ENCODE measurements around the gene HDAC11. TPM values are rescaled to one million over a fixed set of nuclear protein-coding genes. Genes with fewer than 3 reads are reported as not detected.

HDAC11 gene
- total RNA-seq, 1 experiment from 2014 or later = 12.0 TPM

DNA sequence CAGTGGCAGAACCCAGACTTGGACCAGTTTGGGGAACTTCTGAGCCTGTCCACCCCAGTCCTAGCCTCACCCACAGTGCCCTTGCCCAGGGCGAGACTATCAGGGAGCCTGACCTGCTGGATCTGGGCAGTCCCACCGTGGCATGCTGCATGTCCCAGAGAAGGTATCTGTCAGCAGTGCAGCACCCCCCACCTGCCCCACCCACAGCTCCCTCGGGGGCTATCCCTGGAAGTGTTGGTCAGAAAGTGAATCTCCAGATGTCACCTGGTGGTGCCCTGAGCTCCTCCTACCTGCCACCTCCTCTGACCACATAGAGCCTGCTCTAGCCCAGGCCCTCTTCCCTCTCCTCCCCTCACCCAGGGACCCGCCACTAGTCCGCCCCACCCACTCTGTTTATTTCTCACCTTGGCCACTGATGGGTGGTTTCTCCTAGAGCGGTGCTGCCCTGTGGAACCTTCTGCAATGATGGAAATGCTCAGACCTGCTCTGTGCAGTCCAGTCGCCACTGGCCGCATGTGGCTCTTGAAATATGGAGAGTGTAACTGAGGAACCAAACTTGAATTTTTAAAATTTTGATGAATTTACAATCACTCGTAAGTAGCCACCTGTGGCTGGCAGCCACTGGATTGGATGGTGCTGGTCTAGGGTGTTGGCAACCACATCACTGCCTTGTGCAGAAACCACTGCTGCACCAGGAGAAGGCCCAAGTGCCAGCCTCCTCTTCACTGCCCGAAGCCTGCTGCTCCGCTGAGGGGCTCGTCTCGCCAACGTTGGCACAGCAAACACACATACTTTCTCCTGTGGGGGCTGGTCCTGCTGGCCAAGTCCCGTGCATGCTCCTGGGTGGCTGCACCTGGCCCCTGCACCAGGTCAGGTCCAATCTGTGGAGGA lies 13.1 kb downstream of the HDAC11 start:
- CTCF ChIA-PET = interaction anchor here (0.6 to 1.4 kb wide), 2 partner anchors 9 to 155 kb away, joined by 3 to 9 read pairs; no protein-coding TSS in a partner anchor
- TF ChIP-seq SP1 (CRISPR knock-in tag; conservative IDR thresholded peaks at IDR 0.05) = no peak
- TF ChIP-seq, protein P1, sequence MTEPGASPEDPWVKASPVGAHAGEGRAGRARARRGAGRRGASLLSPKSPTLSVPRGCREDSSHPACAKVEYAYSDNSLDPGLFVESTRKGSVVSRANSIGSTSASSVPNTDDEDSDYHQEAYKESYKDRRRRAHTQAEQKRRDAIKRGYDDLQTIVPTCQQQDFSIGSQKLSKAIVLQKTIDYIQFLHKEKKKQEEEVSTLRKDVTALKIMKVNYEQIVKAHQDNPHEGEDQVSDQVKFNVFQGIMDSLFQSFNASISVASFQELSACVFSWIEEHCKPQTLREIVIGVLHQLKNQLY (CRISPR knock-in tag; IDR thresholded peaks at IDR 0.05) = no peak
- no peak for TF ChIP-seq FOXJ3 (CRISPR knock-in tag; IDR thresholded peaks at IDR 0.05; ENCODE audit: borderline replicate concordance)
- no peak for TF ChIP-seq MXD4 (CRISPR knock-in tag; IDR thresholded peaks at IDR 0.05; ENCODE audit: borderline replicate concordance)
- TF ChIP-seq NR1H2 (CRISPR knock-in tag; IDR thresholded peaks at IDR 0.05) = no peak
- TF ChIP-seq, protein P2, sequence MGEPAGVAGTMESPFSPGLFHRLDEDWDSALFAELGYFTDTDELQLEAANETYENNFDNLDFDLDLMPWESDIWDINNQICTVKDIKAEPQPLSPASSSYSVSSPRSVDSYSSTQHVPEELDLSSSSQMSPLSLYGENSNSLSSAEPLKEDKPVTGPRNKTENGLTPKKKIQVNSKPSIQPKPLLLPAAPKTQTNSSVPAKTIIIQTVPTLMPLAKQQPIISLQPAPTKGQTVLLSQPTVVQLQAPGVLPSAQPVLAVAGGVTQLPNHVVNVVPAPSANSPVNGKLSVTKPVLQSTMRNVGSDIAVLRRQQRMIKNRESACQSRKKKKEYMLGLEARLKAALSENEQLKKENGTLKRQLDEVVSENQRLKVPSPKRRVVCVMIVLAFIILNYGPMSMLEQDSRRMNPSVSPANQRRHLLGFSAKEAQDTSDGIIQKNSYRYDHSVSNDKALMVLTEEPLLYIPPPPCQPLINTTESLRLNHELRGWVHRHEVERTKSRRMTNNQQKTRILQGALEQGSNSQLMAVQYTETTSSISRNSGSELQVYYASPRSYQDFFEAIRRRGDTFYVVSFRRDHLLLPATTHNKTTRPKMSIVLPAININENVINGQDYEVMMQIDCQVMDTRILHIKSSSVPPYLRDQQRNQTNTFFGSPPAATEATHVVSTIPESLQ (CRISPR knock-in tag; IDR thresholded peaks at IDR 0.05) = no peak
- POLR2A ChIA-PET = no interaction called here
- Mint-ChIP-seq H3K36me3 (no peaks in the 10 kb centered on the region), H3K27me3 (ENCODE audit: low read depth) (no peaks in the 10 kb centered on the region; the same call in 1 of the 2 replicates), H3K4me1 (peaks cover 6% of the 10 kb centered on the region; the same call in 1 of the 2 replicates), H3K9me3 (no peaks in the 10 kb centered on the region), H3K4me3 (no peak overlapping the region), H3K27ac (no peak overlapping the region)
- ATAC-seq (no peak), DNase-seq (ENCODE audit: low spot score) (no peak)

DNA sequence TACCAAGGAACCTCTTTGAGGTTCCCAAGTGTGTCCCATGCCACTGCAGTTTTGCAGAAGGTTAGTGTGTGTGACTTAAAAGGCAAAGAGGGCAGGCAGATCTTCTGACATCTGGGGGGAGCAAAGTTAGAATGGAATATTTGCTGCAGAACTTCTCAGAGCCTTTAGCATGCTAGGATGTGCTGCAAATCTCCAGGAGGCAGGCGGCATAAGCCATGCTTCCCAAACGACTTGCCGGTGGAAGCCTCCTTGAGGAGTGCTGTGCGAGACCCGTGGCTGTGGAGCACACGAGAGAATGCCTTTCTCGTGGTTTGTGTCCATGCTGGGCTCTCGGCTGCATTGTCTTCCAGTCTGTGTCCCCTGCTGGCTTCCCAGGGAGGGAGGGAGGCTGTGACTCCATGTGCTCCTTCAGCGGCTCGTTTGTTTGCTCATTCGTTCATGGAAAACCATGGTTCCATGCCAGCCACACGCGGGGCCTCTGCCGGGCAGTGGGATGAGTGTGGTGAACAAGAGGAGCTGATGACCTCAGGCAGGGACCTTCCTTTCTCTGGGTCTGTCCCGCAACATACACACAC lies 13.8 kb downstream of the HDAC11 start:
- H3K27me3 Mint-ChIP-seq (ENCODE audit: low read depth) = no peaks in the 10 kb centered on the region; the same call in 1 of the 2 replicates
- H3K27ac Mint-ChIP-seq = no peak overlapping the region
- H3K9me3 Mint-ChIP-seq = no peaks in the 10 kb centered on the region
- no peaks in the 10 kb centered on the region for H3K36me3 Mint-ChIP-seq
- TF ChIP-seq CREB1 (CRISPR knock-in tag; IDR thresholded peaks at IDR 0.05) = no peak
- TF ChIP-seq, protein P3, sequence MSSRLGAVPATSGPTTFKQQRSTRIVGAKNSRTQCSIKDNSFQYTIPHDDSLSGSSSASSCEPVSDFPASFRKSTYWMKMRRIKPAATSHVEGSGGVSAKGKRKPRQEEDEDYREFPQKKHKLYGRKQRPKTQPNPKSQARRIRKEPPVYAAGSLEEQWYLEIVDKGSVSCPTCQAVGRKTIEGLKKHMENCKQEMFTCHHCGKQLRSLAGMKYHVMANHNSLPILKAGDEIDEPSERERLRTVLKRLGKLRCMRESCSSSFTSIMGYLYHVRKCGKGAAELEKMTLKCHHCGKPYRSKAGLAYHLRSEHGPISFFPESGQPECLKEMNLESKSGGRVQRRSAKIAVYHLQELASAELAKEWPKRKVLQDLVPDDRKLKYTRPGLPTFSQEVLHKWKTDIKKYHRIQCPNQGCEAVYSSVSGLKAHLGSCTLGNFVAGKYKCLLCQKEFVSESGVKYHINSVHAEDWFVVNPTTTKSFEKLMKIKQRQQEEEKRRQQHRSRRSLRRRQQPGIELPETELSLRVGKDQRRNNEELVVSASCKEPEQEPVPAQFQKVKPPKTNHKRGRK (CRISPR knock-in tag; IDR thresholded peaks at IDR 0.05; ENCODE audit: borderline replicate concordance) = no peak
- no peak for TF ChIP-seq ZNF232 (CRISPR knock-in tag; IDR thresholded peaks at IDR 0.05)
- no peak for TF ChIP-seq CREM (CRISPR knock-in tag; IDR thresholded peaks at IDR 0.05)
- no peak for TF ChIP-seq JAZF1 (CRISPR knock-in tag; IDR thresholded peaks at IDR 0.05)
- TF ChIP-seq ELF4 (CRISPR knock-in tag; IDR thresholded peaks at IDR 0.05; ENCODE audit: low read depth) = no peak
- TF ChIP-seq, protein P4, sequence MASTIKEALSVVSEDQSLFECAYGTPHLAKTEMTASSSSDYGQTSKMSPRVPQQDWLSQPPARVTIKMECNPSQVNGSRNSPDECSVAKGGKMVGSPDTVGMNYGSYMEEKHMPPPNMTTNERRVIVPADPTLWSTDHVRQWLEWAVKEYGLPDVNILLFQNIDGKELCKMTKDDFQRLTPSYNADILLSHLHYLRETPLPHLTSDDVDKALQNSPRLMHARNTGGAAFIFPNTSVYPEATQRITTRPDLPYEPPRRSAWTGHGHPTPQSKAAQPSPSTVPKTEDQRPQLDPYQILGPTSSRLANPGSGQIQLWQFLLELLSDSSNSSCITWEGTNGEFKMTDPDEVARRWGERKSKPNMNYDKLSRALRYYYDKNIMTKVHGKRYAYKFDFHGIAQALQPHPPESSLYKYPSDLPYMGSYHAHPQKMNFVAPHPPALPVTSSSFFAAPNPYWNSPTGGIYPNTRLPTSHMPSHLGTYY (CRISPR knock-in tag; IDR thresholded peaks at IDR 0.05) = no peak
- TF ChIP-seq, protein P5, sequence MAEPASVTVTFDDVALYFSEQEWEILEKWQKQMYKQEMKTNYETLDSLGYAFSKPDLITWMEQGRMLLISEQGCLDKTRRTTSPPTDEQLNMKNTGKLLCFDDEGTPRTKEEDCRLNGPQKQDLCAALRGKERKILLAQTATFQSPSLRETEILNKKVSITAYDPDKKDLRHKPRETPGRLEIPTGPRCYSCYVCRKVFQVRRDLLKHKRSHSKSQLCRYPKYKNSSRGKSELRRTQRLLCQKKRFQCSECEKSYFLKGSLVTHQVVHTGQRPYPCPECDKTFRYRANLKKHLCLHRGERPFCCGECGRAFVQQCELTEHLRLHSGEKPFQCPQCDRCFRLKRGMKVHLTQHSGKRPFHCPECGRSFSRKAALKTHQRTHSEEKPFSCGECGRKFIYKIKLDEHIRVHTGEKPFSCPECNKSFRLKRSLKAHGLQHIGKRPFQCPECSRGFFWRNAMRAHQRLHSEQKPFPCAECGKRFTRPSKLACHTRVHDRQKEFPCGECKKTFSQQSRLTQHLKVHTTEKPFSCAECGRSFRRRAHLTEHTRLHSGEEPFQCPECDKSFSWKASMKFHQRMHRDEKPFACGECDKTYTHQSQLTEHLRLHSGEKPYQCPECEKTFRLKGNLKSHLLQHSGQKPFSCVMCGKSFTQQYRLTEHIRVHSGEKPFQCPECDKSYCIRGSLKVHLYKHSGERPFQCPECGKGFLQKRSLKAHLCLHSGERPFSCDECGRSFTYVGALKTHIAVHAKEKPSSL (CRISPR knock-in tag; conservative IDR thresholded peaks at IDR 0.05) = no peak
- ATAC-seq (no peak), DNase-seq (ENCODE audit: low spot score) (no peak)
- CTCF ChIA-PET = interaction anchor here (0.6 to 3.2 kb wide), 30 partner anchors 9 to 464 kb away, joined by 3 to 290 read pairs (median 5); partner anchors contain the start of gene HDAC11
- POLR2A ChIA-PET = no interaction called here
- peaks cover 6% of the 10 kb centered on the region; the same call in 1 of the 2 replicates for H3K4me1 Mint-ChIP-seq
- no peak overlapping the region for H3K4me3 Mint-ChIP-seq
